Heart left ventricle (tissue), 16 donors: ENCODE results near the gene WDR33. TPM values are rescaled to one million over a fixed set of nuclear protein-coding genes. Genes with fewer than 3 reads are reported as not detected.

Source experiments
- ATAC-seq, 4 donors: fragments of 200-7000 bp; cut with Tn5 transposase; one replicate each; pipeline ENCODE4 v1.9.1; 2020 to 2022; ENCODE audit warnings: moderate library complexity in 4 of 4, mild to moderate bottlenecking in 3 of 4, moderate number of reproducible peaks in 1 of 4
- DNase-seq, 5 donors: peaks; one replicate each; pipeline ENCODE4 v3.0.0-alpha.2; 2020
- H3K27ac ChIP-seq, 12 donors: fragments of 200-600 bp; sonication (generic) in 4 of 12; one replicate each; pipeline versions ENCODE4 v1.5.0 to v1.8.0; 2016 to 2022; ENCODE audit warnings: mild to moderate bottlenecking in 2 of 12
- H3K27me3 ChIP-seq, 9 donors: fragments of 200-600 bp; sonication (generic) in 2 of 9; one replicate each; pipeline versions ENCODE4 v1.5.1 to v1.8.0; 2016 to 2022; ENCODE audit warnings: mild to moderate bottlenecking in 3 of 9
- H3K36me3 ChIP-seq, 9 donors: fragments of 200-600 bp; sonication (generic) in 2 of 9; one replicate each; pipeline versions ENCODE4 v1.5.0 to v1.8.0; 2018 to 2022; ENCODE audit warnings: mild to moderate bottlenecking in 2 of 9
- H3K4me1 ChIP-seq, 12 donors: fragments of 200-600 bp; sonication (generic) in 4 of 12; one replicate each; pipeline versions ENCODE4 v1.5.0 to v1.8.0; 2016 to 2022; ENCODE audit warnings: mild to moderate bottlenecking in 3 of 12
- H3K4me3 ChIP-seq, 12 donors: fragments of 200-600 bp; sonication (generic) in 4 of 12; one replicate each; pipeline versions ENCODE4 v1.5.0 to v1.8.0; 2017 to 2022; ENCODE audit warnings: mild to moderate bottlenecking in 9 of 12, moderate library complexity in 4 of 12
- H3K9me3 ChIP-seq, 12 donors: fragments of 200-600 bp; sonication (generic) in 4 of 12; one replicate each; pipeline versions ENCODE4 v1.5.0 to v1.8.0; 2016 to 2022; ENCODE audit warnings: mild to moderate bottlenecking in 1 of 12
- CTCF ChIP-seq, 12 donors: fragments of 200-600 bp; sonication (generic) in 4 of 12; IDR thresholded peaks; one replicate each; pipeline versions ENCODE4 v1.5.0 to v1.8.0; 2018 to 2022; ENCODE audit warnings: antibody characterized with exemption in 12 of 12, mild to moderate bottlenecking in 5 of 12
- POLR2A ChIP-seq, 2 donors: fragments of 450-650 bp; IDR thresholded peaks; one replicate each; pipeline ENCODE4 v1.6.1; 2017; ENCODE audit warnings: antibody characterized with exemption in 2 of 2, mild to moderate bottlenecking in 2 of 2, moderate library complexity in 2 of 2
- WGBS, 4 donors: extraction: QIAGEN DNeasy Blood & Tissue Kit in 2 of 4; methylation state at CpG; one replicate each; pipeline versions ENCODE4 v1.1.5 to v1.1.7; 2013 to 2018; 5-methylcytosine and 5-hydroxymethylcytosine counted together
- intact Hi-C, 10 donors: fragments of 100-400 bp; cut with DNase I; formaldehyde crosslinking; loops; one replicate each; pipeline versions ENCODE4 v1.11.1 to v1.14.2; 2022
- polyA plus RNA-seq, 2 donors: library from polyadenylated mRNA; stranded (reverse); fragments of 200-250 nt; gene quantifications; one replicate each; pipeline ENCODE4 v1.2.3, GENCODE V29; 2013
- total RNA-seq, 9 donors: library from RNA; depleted of rRNA in 2 of 9; stranded (reverse); fragments of >200 nt in 2 of 9; fragmentation: NEBNext Ultra II Directional in 3 of 9; extraction: Animal tissue kit (Norgen Biotek cat#: 25700) in 3 of 9; gene quantifications; one replicate each; pipeline versions ENCODE4 v1.1.0 to v1.2.4, GENCODE V29; 2016 to 2023
- donor health status: ischemic (EF 13 %, LVEDD 7.1; RV severe dilation, severe dysfunction).
- donor health status: healthy with polysubstance abuse.
- donor health status: DM: no; HTN: yes; CAD: no.
- donor health status: DM: no; HTN: no; CAD: no.
- donor health status: ischemic (EF 25% LVEDD 6.9; RV normal size, moderate dysfunction).
- donor health status: ischemic (EF 25% LVEDD 5.7; RV mildly dilated, moderate dysfunction).
- donor health status: healthy.
- donor health status: DM: yes; HTN: yes; CAD: no.
- donor health status: ischemic (EF 35%, LVEDD 5.7; RV mildly dilated, moderate dysfunction).
- donor health status: nonischemic (EF 11% LVEDD 7.7; RV severe dilation, severe dysfunction).
- donor health status: DM: yes; HTN: yes; CAD: no.
- donor health status: PGD.
- donor health status: ischemic (EF 29% LVEDD 5.4; RV normal size, mild dysfunction).
- donor health status: nonischemic (EF 23%, LVEDD 6.1; RV moderate dilation, normal function).

The WDR33 gene
- total and polyA plus RNA-seq, 11 donors: 15.4 to 49.9 (median 41.1) TPM

- peak overlapping the region; percentile 88 to 100 (median 96) for H3K27ac ChIP-seq
- peak overlapping the region; percentile 69 to 98 (median 86) for H3K4me3 ChIP-seq
- TF ChIP-seq POLR2A (IDR thresholded peaks at IDR 0.05) (no peak), CTCF (IDR thresholded peaks at IDR 0.05) (no peak)
- WGBS, 4 donors: 25 to 37% (median 34%) methylated on average over 17 of the region's 17 CpGs
- peak in 1 of 5 donors; percentile 20 for DNase-seq
- peaks cover 0 to 4% (median 0%) of the 10 kb centered on the region in 9 donors for H3K36me3 ChIP-seq
- intact Hi-C loops: loop anchor here in 4 of 10 donors (2.0 to 10.0 kb wide), 5 partner anchors 15 to 79 kb away; no protein-coding TSS in a partner anchor
- peak; percentile 5 to 33 (median 19) for ATAC-seq
- H3K27me3 ChIP-seq: peaks cover 0 to 26% (median 0%) of the 10 kb centered on the region in 9 donors
- peaks cover 0 to 73% (median 47%) of the 10 kb centered on the region in 12 donors for H3K4me1 ChIP-seq
- H3K9me3 ChIP-seq: no peaks in the 10 kb centered on the region
Observed at GRCh38 chr2:127673291-127674069, 137.5 kb downstream of the WDR33 start.

- intact Hi-C loops: loop anchor here in 3 of 10 donors (5.0 to 10.0 kb wide), 2 partner anchors 35 to 78 kb away; no protein-coding TSS in a partner anchor
- DNase-seq: peak in 1 of 5 donors; percentile 74
Observed at GRCh38 chr2:127672341-127673224, 138.4 kb downstream of the WDR33 start.

DNA sequence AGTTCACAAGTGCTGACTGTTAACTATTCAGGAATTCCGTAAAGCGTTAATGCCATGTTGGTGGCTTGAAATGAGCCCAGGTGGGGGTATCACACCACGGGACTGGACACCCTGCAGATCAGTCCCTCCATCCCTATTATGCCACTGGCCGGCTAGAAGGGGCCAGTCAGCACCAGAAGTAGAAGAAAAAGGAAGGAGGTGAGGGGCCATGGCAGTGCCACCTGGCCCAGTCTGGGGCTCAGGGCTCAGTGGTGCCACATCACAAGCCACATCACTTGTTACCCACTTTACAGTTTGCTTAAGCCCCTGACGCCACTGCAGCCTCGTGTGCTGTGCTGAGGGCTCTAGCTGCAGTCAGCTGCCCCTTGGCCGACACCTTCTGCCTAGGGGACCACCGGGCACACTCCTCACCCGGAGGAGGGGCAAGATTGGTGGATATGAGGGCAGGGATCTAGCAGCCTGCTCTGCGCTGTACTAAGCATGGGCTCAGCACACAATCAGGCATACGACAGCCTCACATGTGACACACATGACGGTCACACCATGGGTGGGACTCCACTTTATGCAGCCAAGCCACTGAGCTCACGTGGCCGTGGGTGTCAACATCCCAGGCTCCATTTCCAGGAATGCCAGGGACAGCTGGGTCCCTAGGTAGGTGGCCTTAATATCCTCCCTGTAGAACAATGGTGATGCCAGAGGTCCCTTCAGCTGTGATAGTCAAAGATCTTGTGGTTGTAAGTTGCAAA, 139.2 kb downstream of the WDR33 start:
- Histone ChIP-seq H3K27me3 (peaks cover 0 to 27% (median 0%) of the 10 kb centered on the region in 9 donors), H3K9me3 (peaks cover 0 to 11% (median 0%) of the 10 kb centered on the region in 12 donors), H3K4me3 (peak overlapping the region in 8 of 12 donors; percentile 76 to 98 (median 88)), H3K36me3 (peaks cover 0 to 4% (median 2%) of the 10 kb centered on the region in 9 donors), H3K27ac (peak overlapping the region; percentile 88 to 100 (median 96)), H3K4me1 (peaks cover 0 to 81% (median 50%) of the 10 kb centered on the region in 12 donors)
- WGBS, 4 donors: 48 to 59% (median 56%) methylated on average over 9 to 14 of the region's 14 CpGs
- intact Hi-C loops: loop anchor here in 3 of 10 donors (5.0 to 10.0 kb wide), 2 partner anchors 34 to 77 kb away; no protein-coding TSS in a partner anchor
- peak in 1 of 4 donors; percentile 3 for ATAC-seq
- DNase-seq: peak in 1 of 5 donors; percentile 31
- TF ChIP-seq POLR2A (IDR thresholded peaks at IDR 0.05): no peak
- no peak for TF ChIP-seq CTCF (IDR thresholded peaks at IDR 0.05)

More at GRCh38 chr2:127672341-127673224, 138.4 kb downstream of the WDR33 start:
- Histone ChIP-seq H3K36me3 (peaks cover 0 to 4% (median 2%) of the 10 kb centered on the region in 9 donors), H3K4me1 (peaks cover 0 to 78% (median 51%) of the 10 kb centered on the region in 12 donors), H3K27ac (peak overlapping the region; percentile 88 to 100 (median 96)), H3K4me3 (peak overlapping the region; percentile 69 to 98 (median 86)), H3K27me3 (peaks cover 0 to 26% (median 0%) of the 10 kb centered on the region in 9 donors), H3K9me3 (peaks cover 0 to 9% (median 0%) of the 10 kb centered on the region in 12 donors)
- 27 to 32% (median 30%) methylated on average over 14 to 20 of the region's 20 CpGs for WGBS, 4 donors
- TF ChIP-seq CTCF (IDR thresholded peaks at IDR 0.05) (no peak), POLR2A (IDR thresholded peaks at IDR 0.05) (no peak)
- ATAC-seq: peak; percentile 23 to 63 (median 41)
